SKM-1 treated with dmso at 0.1 percent for 144 hours (cell line): ENCODE measurements around the gene CHST14.
A peak's percentile ranks its signal among the peaks of the same experiment; 100 is the strongest.

ENCODE experiments used
- DNase-seq: peaks from one replicate; lab custom pipeline; 2025; ENCODE audit not compliant: unreplicated experiment; lab: John Stamatoyannopoulos, UW

CHST14 gene, protein sequence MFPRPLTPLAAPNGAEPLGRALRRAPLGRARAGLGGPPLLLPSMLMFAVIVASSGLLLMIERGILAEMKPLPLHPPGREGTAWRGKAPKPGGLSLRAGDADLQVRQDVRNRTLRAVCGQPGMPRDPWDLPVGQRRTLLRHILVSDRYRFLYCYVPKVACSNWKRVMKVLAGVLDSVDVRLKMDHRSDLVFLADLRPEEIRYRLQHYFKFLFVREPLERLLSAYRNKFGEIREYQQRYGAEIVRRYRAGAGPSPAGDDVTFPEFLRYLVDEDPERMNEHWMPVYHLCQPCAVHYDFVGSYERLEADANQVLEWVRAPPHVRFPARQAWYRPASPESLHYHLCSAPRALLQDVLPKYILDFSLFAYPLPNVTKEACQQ

DNA sequence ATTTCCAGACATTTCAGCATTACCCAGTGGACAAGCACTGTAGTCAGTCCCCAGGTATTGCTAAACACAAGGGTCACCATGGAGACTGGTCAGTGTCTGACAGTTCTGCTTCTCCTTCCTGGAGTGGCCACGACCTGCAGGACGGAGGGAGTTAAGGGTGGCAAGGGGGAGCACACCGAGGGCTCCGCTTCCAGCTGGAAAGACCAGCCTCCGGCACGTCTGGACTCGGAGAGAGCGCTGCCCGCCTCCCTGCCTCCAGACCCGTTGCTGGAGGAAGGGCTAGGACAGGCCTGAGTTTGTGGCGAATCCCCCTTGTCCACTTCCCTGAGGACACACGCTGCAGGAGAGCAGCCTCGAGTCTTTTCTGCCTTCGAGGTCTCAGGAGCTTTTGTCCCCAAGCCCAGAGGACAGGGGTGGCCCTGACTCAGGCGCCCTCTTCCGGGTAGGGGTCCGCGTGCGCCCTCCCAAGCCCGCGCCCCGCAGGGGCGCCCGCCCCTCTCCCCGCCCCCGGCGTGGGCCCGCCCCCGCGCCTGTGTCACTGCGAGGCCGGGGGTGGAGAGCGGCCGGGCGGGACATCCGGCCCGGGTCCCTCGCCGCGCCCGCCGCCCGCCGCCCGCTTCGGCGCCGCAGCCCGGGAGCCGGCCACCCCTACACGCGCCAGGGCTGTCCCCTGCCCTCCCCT is at the start of gene CHST14:
CHST14 (plus strand) TSS at position 562 of the 682 bp plus-strand sequence. CDS start 230 bp downstream, outside the sequence.
- peak; percentile 62 for DNase-seq

DNA sequence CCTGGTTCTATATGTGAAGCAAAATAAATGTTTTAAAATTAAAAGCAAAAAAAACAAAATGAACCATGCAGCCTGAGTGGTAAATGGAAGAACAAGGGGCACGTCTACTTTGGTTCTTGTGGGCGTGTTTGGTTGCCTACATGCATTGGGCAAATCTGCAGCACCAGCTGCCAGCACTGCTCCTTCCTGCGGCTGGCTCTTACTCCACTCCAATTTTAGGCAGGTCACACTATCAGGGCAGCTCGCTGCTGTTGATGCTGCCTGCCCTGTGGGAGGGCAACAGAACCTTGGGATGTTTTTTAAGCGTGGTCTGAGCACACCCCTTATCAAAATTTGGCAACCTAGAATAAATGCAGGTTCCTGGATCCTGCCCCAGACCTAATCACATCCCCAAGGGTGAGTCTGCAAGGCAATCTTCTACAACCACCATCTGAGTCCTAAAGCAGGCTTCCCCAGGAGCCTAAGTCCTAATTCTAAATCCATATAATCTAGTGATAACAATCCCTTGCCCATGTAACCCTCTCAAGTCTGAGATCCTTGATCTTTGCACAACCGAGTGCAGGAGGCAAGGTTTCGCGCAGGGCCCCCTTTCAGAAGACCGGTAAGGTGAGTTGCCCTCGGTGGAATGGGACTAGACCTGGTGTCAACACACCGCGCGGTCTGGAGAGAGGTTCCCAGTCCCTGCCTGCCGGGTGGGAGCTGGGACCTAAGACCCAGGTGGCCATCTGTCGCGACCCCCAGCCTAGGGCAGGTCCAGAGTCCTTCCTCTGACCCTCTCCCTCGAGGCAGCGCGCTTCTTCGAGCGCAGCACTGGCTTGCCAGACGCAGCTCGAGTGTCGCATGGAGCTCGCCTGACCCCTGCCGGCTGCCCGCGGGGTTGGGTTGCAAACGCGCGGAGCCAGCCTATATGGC is 49.3 kb upstream of the CHST14 start:
- DNase-seq: peak; percentile 30

DNA sequence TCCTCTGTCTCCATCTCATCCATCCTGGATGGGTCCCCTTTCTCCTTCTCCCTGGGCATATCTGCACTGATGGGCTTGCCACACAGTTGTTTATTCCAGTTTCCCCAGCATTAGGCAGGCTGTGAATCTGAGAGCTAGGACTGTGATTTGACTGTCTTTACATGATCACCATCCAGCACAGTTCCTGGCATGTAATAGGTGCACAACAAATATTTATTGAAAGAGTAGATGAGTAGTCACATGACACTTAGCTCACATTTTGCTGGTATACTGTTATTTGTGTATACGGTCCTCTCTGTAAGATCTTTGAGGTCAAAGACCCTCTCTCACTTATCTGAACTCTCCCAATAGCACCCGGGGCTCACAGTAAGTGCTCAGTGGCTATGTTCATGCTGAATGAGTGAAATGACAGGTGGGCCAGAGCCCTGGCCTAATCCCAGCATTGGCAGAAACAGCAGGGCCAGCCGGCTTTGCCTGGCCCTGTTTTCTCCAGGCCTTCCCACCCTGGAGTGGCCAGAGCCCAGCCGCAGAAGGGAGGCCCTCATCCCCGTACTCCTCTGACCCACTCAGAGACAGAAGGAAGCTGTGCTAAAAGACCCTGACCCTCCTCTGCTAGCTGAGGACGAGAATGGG is 46.2 kb upstream of the CHST14 start:
- no peak for DNase-seq

DNA sequence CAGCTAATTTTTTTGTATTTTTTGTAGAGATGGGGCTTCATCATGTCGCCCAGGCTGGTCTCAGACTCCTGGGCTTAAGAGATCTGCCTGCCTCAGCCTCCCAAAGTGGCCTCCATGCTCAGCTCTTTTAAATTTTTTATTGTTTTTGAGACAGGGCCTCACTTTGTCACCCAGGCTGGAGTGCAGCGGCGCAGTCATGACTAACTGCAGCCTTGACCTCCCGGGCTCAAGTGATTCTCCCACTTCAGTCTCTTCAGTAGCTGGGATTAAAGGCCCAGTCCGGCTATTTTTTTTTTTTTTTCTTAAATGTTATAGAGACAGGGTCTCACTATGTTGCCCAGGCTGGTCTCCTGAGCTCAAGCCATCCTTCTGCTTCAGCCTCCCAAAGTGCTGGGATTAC is 45.1 kb upstream of the CHST14 start:
- DNase-seq: no peak

DNA sequence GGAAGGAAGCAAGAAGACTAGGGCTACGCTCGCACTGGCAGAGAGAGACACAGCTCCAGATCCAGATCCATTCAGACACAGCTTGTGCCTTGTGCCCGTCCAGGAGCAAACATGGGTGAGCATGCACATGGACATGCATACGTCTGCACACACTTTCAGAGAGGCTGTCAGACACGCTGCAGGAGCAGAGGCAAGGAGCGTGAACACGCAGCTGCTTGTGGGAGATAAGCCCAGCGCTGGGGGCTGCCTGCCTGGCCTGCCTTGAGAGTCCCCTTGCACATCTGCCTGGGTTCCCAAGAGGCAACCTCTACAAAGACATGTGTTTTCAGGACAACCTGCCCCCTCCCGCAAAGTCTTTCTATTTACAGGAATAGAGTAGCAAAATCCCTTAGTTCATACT is 43.6 kb upstream of the CHST14 start:
- DNase-seq: no peak

DNA sequence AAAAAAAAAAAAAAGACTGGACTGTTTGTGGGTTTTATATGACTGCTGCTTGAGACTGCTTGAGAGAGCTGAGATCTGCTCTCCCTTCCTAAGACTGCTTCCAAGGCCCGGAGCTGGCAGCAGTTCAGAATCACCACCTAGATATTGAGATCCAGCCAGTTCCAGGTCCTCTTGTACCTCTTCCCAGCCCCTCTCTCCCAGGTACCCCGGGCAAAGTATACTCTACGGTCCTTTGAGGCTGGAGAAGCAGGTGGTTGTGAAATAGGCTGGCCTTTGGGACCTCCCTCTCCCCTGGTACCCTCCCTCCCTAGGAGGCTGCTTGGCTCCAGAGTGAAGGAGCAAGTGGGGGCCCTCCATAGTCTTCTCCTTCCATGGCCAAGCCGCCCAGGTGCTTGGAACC is 42.6 kb upstream of the CHST14 start:
- DNase-seq: no peak

DNA sequence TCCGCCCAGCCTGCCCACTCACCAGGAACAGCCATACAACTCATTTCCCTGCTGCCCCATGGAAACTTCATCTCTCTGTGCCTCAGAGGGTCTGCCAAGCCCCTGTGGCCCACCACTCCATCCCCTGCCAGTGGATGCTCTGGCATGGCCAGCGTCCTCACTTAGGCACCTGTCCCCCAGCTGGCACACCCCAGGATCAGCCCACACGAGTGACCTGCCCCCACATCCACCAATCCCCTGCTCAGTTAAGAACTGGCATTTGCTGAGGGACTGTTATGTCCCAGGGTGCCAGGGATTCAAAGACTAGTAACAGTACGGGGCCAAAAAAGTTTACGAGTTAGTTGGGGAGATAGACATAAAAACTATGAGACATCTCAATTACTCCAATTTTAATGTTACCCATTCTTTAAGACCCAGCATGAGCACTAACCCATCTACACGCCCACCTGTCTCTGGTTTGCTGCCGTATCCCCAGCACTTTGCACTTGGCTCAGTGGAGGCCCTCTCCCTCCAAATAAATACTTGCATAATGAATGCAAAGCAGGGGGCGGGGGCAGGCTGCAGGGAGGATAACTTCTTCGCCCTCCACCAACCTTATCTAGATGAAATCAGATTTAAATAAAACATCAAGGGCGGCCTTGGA is 41.6 kb upstream of the CHST14 start:
- no peak for DNase-seq

DNA sequence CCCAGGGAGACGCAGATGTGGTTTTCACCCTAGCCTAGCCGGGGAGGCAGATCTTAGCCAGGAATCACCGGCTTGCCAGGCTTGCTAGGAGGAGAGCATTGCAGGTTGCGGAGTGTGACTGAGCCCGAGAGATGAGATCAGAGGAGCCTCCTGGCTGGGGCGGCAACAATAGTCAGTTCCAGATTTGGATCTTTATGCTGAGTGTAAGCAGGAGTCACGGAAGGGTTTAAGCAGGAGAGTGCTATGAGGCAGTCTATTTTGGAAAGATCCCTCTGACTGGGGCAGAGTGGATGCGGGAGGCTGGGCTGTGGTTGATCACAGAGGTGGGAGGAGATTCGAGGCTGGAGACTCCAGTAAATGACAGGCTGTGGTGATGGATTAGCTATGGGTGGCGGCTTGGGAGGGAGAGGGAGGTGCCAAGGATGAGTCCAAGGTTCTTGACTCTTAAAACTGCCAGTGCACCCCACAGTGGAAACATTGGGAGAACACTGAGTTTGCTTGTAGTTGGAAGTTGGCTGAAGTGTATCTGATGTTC is 40.4 kb upstream of the CHST14 start:
- no peak for DNase-seq

DNA sequence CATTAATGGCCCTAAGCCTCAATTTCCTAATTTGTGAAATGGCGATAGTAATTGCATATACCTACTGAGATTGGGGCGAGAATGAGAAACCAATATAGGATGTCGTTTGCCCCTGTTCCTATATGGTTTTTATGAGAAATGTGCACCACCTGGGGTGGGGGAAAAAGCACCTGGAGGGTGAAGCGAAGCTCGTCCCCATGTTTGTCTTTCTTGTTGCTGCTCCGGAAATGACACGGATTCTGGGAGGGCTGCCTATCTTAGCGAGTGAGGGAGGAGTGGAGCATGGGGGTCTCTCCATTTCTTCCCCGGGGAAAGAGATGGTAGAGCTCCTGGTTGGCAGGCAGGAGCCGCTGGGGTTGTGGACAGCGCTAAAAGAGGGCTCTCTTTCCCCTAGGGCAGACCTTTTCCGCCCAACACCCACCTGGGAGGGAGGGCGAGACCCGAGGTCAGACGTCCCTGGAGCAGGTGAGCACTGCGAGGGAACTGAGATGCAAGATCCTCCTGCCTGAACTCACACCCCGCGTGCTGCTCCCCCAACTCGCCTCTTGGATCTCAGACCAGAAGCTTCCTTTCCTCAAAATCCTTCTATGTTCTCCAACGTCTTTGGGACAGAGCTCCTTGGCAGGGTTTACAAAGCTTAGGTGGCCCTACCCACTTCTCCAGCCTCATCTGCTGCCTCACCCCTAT is 35.6 kb upstream of the CHST14 start:
- no peak for DNase-seq

DNA sequence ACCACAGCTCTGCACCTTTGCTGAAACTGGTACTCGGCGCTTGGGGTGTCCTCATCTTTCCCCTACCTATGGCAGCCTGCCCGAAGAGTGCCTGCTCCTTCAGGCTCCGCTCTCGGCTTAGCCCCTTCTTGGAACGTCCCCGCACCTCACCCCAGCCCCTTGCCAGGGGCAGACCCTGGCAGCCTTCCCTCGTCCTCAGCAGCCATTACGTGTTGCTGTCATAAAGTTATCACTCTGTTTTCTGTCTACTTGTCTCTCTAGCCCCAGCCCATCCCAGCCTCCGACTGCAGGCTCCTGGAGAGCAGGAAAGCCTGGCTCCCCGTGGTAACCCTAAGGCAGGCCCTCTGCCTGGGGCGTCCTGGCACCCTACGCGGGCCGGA is 35.1 kb upstream of the CHST14 start:
- DNase-seq: no peak

DNA sequence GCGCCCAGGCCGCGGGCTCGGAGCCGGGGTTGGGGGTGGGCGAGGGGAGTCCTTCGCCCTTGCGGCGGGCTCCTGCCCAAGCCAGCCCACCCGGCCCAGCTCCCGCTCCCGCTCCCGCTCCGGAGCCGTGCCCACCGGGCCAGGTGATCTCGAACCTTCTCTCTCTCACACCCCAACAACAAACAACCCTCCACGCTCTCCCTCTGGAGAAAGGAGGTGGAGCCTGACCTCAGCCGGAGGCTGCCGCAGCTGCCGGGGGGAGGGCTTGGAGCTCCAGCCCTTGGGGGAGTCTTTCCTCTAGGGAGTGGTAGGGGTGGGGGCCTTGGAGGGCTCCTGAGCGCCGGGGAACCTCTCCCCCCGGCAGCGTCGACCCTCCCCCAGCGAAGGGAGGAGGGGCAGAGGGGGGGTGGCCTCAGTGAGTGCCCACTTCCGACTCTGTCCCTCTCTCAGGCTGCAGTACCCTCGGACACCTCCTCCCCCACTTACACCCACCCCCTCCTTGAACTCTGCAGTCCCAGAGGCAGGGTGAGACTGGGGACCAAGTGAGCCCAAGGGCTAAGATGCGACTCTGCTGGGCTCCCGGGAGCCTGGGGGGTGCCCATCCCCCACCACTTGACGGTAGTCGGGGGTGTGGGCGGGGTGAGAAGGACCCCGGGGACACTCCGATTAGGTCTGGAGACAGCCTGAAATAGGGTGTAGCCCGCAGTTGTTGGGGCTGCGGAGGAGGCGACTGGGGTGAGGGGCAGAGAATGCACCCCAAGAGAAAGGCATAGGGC is 34.5 kb upstream of the CHST14 start:
- no peak for DNase-seq

DNA sequence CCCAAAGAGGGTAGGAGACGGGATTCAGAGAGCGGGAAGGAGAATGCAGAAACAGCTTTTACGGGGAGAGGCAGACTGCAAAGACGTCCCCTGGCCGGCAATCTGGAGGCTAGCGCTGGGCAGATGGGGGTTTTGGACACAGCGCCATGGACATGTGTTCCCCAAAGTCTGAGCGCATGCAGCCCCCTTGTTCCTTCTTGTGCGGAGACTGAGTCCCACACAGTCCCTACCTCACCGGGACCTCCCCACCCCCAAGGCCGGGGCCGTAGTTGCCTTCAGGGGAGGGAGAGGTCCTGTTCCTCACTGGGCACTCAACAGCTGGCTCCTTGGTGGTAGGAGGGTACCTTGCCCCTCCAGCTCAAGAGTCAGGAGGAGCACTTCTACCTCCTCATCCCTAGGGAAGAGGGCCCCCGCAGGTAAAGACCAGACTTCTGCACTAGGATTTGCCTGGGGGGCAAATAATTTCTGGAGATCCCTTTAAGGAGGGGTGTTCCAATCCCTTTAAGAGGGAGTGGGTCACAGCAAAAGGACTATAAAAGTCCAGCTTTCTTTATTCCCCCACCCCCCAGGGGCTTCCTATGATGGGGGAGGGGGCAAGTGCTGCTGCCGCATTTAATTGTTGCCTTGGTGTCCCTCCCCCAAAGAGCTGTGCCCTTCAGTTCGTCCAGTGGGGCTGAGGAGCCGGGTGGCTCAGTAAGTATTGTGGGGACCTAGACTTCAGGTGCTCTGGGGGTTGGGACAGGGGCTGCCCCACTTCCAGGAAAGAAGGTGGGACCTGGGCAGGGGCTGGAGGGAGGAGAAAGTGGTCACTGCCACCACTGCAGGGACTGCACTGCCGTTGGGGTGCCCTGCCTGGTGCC is 33.7 kb upstream of the CHST14 start:
- DNase-seq: no peak

DNA sequence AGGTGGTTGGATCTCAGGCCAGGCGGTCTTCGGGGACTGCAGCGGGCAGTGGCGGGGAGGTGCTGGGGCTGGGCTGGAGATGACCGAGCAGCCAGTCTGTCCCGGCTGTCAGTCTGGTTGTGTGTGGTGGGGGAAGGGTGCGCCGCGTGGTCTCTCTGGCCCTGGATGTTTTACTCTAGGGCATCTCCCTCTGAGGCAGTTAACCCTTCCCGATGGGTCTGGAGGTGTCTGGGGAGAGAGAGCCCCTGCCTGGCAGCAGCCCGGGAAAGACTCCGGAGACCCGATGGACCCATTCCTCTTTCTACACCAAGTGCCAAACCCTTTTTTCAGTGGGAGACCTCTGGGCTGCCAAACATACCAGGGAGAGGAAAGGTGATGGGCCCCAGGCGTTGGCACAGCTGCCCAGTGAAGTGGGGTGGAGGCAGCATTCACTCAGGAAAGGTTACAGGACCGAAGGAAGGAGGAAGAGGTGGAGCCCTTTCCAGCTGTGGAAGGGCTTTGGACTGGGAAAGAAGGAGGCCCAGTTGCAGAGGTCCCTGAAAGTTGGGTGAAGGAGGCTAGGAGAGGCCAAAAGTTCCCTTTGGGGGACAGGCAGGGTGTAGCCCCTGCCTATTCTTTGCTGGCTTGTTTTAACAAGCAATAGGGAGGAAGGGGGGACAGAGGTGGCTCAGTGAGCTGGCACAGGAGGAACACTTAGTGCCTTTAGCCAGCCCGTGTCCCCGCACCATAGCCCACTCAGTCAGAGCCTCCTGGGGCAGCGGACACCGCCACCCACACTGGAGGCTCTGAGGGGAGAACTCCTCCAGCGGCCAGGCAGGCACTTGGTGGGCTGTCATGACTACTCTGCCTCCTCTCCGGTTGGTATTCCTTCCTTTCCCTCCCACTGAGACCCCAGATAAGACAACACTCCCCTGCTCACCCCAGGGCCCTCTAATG is 32.8 kb upstream of the CHST14 start:
- DNase-seq: no peak

DNA sequence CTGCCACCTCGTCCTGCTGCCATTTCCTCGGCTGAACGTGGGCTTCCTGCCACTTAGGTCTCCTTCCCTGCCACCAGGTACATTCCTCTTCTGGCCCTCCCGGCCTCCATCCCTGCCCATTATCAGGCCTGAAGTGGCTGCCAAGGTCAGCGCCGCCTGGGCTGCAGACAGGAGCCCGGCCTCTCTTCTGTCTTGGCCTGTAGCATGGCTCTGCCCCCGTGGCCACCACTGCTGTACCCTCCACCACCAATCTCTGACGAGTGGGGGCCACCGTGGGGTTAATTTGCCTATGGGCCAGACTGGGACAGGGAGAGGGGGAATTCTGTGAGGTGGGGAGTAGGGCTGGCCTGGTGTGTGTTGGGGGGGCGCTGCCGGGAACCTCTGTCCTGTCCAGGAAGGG is 32.1 kb upstream of the CHST14 start:
- DNase-seq: no peak

DNA sequence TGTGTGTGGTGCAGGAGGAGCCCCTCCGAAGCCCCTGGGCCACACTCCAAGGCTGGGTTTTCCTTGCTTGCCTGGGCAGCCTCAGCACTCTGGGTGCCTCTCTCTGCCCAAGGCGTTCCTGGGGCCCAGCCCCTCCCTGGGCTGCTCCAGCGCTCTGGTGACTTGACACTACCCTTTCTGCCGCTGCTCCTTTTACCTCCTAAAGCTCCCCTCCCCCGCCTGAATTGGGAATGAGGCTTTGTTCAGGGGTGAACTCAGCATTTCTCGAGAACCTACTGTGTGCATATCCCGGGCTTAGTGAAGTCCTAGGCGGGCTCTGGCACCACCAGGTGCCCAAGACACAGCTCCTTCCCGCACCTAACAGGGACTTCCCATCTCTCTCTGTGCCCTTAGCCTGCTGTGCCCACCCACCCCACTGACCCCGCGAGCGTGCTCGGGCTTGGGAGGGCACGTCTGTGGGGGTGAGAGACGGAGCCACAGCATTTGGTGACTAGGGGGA is 31.3 kb upstream of the CHST14 start:
- DNase-seq: no peak

DNA sequence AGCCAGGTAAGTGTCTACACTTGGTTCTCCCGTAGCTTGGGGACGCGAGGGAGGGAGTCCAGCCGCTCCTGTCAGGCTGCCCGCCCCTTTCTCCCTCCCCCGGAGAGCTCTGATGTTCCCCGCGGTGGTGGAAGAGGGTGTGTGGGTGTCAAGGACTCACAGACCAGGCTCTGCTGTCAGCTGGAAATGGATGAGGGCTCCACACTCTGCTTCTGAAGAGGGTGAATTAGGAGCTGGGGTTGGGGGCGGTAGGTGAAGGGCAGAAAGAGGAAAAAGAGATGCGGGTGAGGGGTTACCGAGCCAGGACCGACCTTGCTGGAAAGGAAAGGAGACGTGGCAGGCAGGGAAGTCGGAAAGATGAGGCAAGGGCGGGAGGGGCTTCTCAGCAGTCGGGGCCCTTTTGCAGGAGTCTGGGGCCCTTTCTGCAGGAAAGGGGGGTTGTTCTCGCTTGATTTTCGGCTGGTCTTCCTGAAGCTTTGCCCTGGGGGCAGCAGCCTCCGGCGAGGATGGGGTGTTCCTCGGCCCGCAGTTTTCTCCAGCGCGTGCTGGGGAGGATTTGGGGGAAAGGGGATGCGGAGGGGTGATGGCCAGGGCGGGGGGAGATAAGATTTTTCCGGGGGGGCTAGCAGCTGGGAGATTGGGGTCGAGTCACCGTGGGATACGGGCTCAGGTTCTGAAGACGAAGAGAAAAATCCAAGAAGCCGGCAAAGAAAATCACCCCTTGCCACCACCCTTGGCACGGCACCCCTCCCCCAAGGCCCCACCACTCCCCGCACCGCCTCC is 30.6 kb upstream of the CHST14 start:
- no peak for DNase-seq
